GM12878 (cell line): Measurements from ENCODE around the gene AKT1. TPM values are rescaled to one million over a fixed set of nuclear protein-coding genes. Genes with fewer than 3 reads are reported as not detected.

Experiments used
- ATAC-seq: fragments of 200-7000 bp; cut with Tn5 transposase; 3 replicates; pipeline ENCODE4 v1.9.1; 2020; ENCODE audit warnings: mild to moderate bottlenecking, moderate library complexity
- BruUV-seq: library from RNA; stranded (reverse); fragments of 400-500 nt; replicated peaks from 2 replicates; lab custom pipeline; 2021; lab: Mats Ljungman, UMichigan
- CTCF ChIA-PET: fragments of 300-600 bp; sonication (Branson Sonifier 250); formaldehyde crosslinking; extraction: SDS; loops from one replicate; lab custom pipeline; 2021; ENCODE audit warnings: inconsistent platforms; lab: Yijun Ruan, JAX
- POLR2A ChIA-PET: fragments of 350-600 bp; formaldehyde crosslinking; extraction: SDS; loops from one replicate; lab custom pipeline; 2021; ENCODE audit warnings: inconsistent platforms; lab: Charles Lee
- RAD21 ChIA-PET: fragments of 300-600 bp; sonication (Branson Sonifier 250); formaldehyde crosslinking; loops from one replicate; lab custom pipeline; 2023; ENCODE audit warnings: antibody characterized with exemption; ENCODE audit not compliant: unreplicated experiment; lab: Charles Lee
- SMC1A ChIA-PET: fragments of 300-600 bp; sonication (Branson Sonifier 250); formaldehyde crosslinking; loops from one replicate; lab custom pipeline; 2023; ENCODE audit not compliant: unreplicated experiment, uncharacterized antibody; lab: Charles Lee
- DNase-seq: peaks from one replicate; pipeline ENCODE4 v3.0.0-alpha.2; 2011; ENCODE audit warnings: low read depth, low spot score
- FAIRE-seq: peaks from 3 replicates; lab custom pipeline; 2011; peaks lifted over from hg19 to GRCh38; lab: Jason Lieb, UNC
- H2AFZ ChIP-seq: 2 replicates; pipeline ENCODE4 v1.6.0; 2011; ENCODE audit warnings: low read depth, low read length, control low read depth; ENCODE audit not compliant: control insufficient read depth
- H3K27ac ChIP-seq: 2 replicates; pipeline ENCODE4 v1.5.1; 2011; ENCODE audit warnings: control low read depth; ENCODE audit not compliant: control insufficient read depth, insufficient read depth
- H3K27me3 ChIP-seq, 2 experiments: replicated peaks in 1 of 2; 2 replicates each; pipeline versions ENCODE4 v1.6.0 to v1.6.1; 2011; ENCODE audit warnings: low read length in 1 of 2; ENCODE audit not compliant: control insufficient read depth in 2 of 2, insufficient read depth in 2 of 2
- H3K36me3 ChIP-seq, 2 experiments: 2 replicates each; pipeline ENCODE4 v1.5.1; 2011; ENCODE audit warnings: low read length in 1 of 2; ENCODE audit not compliant: control insufficient read depth in 2 of 2, insufficient read depth in 2 of 2
- H3K4me1 ChIP-seq: 2 replicates; pipeline ENCODE4 v1.6.1; 2011; ENCODE audit warnings: mild to moderate bottlenecking, low read length, moderate library complexity, mixed read lengths; ENCODE audit not compliant: control insufficient read depth, insufficient read depth
- H3K4me2 ChIP-seq: 2 replicates; pipeline ENCODE4 v1.6.0; 2011; ENCODE audit warnings: control low read depth; ENCODE audit not compliant: control insufficient read depth, insufficient read depth
- H3K4me3 ChIP-seq: fragments of 200-600 bp; sonication (generic); 2 replicates; pipeline ENCODE4 v1.5.1; 2016
- H3K79me2 ChIP-seq: 2 replicates; pipeline ENCODE4 v1.6.0; 2011; ENCODE audit warnings: low read length; ENCODE audit not compliant: control insufficient read depth, insufficient read depth
- H3K9ac ChIP-seq: 2 replicates; pipeline ENCODE4 v1.8.0; 2011; ENCODE audit warnings: low read length, control low read depth, mixed read lengths; ENCODE audit not compliant: control insufficient read depth, insufficient read depth
- H3K9me3 ChIP-seq: replicated peaks from 3 replicates; pipeline ENCODE4 v1.5.1; 2011; ENCODE audit warnings: mild to moderate bottlenecking, low read length; ENCODE audit not compliant: control insufficient read depth, insufficient read depth
- H4K20me1 ChIP-seq: 2 replicates; pipeline ENCODE4 v1.6.0; 2011; ENCODE audit not compliant: control insufficient read depth, insufficient read depth
- CBX5 ChIP-seq: sonication (generic); IDR thresholded peaks from 2 replicates; pipeline ENCODE4 v1.6.1; 2016; ENCODE audit warnings: low read depth, moderate library complexity, mild to moderate bottlenecking, inconsistent platforms
- CHD4 ChIP-seq: fragments of 200-600 bp; sonication (generic); IDR thresholded peaks from 2 replicates; pipeline ENCODE4 v1.6.1; 2016; ENCODE audit warnings: mild to moderate bottlenecking
- IRF4 ChIP-seq: IDR thresholded peaks from 2 replicates; pipeline ENCODE4 v1.6.1; 2011; ENCODE audit warnings: low read depth, low read length
- NRF1 ChIP-seq: conservative IDR thresholded peaks from 2 replicates; pipeline ENCODE4 v1.6.1; 2011; ENCODE audit warnings: mild to moderate bottlenecking, low read depth, low read length, improper control_type of control experiment
- RUNX3 ChIP-seq: IDR thresholded peaks from 2 replicates; pipeline ENCODE4 v1.6.1; 2012; ENCODE audit warnings: low read length, inconsistent platforms
- SMAD1 ChIP-seq: fragments of 450-650 bp; IDR thresholded peaks from 2 replicates; pipeline ENCODE4 v1.6.1; 2018; ENCODE audit warnings: mild to moderate bottlenecking, low read depth; ENCODE audit not compliant: partially characterized antibody
- WGBS: methylation state at CpG from one replicate; pipeline ENCODE4 v1.1.6; 2016; ENCODE audit warnings: low lambda C conversion rate; ENCODE audit not compliant: insufficient replicate concordance, insufficient coverage; ENCODE audit errors: missing lambda C conversion rate; 5-methylcytosine and 5-hydroxymethylcytosine counted together
- in situ Hi-C: fragments of 300-500 bp; cut with MboI; formaldehyde crosslinking; loops from 9 replicates; pipeline ENCODE4 v1.14.3; 2018; ENCODE audit warnings: mixed read lengths
- intact Hi-C: fragments of 100-400 bp; cut with micrococcal nuclease; formaldehyde crosslinking; loops from one replicate; pipeline ENCODE4 v1.14.2; 2022; ENCODE audit not compliant: unreplicated experiment
- polyA plus RNA-seq, 11 experiments: library from polyadenylated mRNA; depleted of rRNA in 4 of 11; unstranded in 6 of 11; stranded (reverse) in 5 of 11; fragments of >200 nt; fragmentation: Nextera tagmentation in 4 of 11; fragmentation: Illumina TruSeq in 1 of 11; extraction: Ambion mirVana in 4 of 11; extraction: Trizol in 1 of 11; gene quantifications; 1 replicate in 1 of 11; 2 replicates in 10 of 11; pipeline versions ENCODE4 v1.2.1 to v1.2.3, GENCODE V29; 2011 to 2016; ENCODE audit warnings: inconsistent platforms in 2 of 11, missing spikeins in 2 of 11, low read depth in 1 of 11
- total RNA-seq, 4 experiments: library from RNA; depleted of rRNA in 3 of 4; stranded (reverse); fragments of >200 nt in 3 of 4; fragmentation: Illumina TruSeq in 1 of 4; extraction: Trizol in 1 of 4; gene quantifications; 2 replicates each; pipeline versions ENCODE4 v1.2.1 to v1.2.3, GENCODE V29; 2013 to 2021
- TF ChIP-seq, protein P1 (sequence below): fragments of 450-650 bp; conservative IDR thresholded peaks from 2 replicates; pipeline ENCODE4 v1.6.1; 2017; ENCODE audit warnings: mild to moderate bottlenecking, moderate library complexity

The AKT1 gene
- total and polyA plus RNA-seq, 10 of the 15 experiments (the other 5 are each of a cell fraction or from before 2014, with no cell fraction given): 0.63 to 110 (median 58.9) TPM

DNA sequence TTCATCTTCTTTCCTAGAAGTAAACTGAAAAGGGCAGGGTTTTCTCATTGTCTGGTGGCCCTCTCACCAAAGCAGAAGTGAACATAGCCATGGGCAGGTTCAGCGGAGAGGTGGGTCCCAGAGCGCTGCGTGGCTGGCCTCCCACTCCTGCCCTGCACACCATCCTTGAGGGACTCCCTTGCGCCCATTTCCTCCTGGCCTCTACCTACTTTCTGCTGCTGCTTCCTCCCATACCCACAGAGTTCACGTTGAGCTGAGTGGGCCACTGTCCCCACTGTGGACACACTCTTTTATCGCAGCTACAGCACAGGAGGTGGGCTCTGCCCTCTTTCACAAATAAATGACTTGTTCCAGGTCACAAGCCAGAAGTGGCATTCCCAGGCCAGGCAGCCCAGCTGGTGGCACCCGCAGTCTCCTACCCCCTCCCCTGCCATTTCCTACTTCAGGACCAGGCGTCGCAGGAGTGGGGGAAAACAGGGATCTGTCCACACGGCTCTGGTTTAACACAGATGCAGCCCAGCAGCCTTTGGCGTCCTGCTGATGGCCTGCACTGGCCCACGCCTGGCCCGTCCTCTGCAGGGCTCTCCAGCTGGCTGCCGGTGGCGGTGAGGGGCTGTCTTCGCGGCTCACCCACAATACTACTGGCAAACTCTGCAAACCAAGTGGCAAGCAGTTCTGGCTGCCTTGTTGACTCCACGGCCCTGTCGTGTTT is 37.7 kb downstream of the AKT1 start:
- no peak for ATAC-seq
- Histone ChIP-seq H3K27ac (no peak overlapping the region), H3K9me3 (no peaks in the 10 kb centered on the region), H3K4me3 (no peak overlapping the region)
- RAD21 ChIA-PET: no interaction called here
- no peak for TF ChIP-seq RUNX3
- no peak for TF ChIP-seq IRF4
- TF ChIP-seq SMAD1: no peak
- no peak for TF ChIP-seq NRF1
- no peak for TF ChIP-seq CBX5
- TF ChIP-seq CHD4: no peak
- TF ChIP-seq, protein P1, sequence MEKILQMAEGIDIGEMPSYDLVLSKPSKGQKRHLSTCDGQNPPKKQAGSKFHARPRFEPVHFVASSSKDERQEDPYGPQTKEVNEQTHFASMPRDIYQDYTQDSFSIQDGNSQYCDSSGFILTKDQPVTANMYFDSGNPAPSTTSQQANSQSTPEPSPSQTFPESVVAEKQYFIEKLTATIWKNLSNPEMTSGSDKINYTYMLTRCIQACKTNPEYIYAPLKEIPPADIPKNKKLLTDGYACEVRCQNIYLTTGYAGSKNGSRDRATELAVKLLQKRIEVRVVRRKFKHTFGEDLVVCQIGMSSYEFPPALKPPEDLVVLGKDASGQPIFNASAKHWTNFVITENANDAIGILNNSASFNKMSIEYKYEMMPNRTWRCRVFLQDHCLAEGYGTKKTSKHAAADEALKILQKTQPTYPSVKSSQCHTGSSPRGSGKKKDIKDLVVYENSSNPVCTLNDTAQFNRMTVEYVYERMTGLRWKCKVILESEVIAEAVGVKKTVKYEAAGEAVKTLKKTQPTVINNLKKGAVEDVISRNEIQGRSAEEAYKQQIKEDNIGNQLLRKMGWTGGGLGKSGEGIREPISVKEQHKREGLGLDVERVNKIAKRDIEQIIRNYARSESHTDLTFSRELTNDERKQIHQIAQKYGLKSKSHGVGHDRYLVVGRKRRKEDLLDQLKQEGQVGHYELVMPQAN: no peak
- TF ChIP-seq, all 136 proteins: peak for 0
- no TSS peak for BruUV-seq
- ChIA-PET CTCF (interaction anchor here (0.9 kb wide), 1 partner anchor 68 kb away, joined by 3 read pairs; no protein-coding TSS in a partner anchor), POLR2A (no interaction called here), SMC1A (interaction anchor here (1.0 kb wide), 1 partner anchor 112 kb away, joined by 3 read pairs; no protein-coding TSS in a partner anchor)
- DNase-seq: no peak
- no peak for FAIRE-seq
- H2AFZ ChIP-seq: no peak overlapping the region
- WGBS: 93% methylated on average over 19 of the region's 19 CpGs
- no peaks in the 10 kb centered on the region for H3K27me3 ChIP-seq
- H3K36me3 ChIP-seq: peaks cover 2 to 18% of the 10 kb centered on the region in 2 experiments; a peak in 3 of 4 replicates
- H3K79me2 ChIP-seq: peaks cover 31% of the 10 kb centered on the region
- in situ Hi-C loops: no loop called here
- no peak overlapping the region for H3K9ac ChIP-seq
- no peak overlapping the region for H3K4me2 ChIP-seq
- intact Hi-C loops: no loop called here
- H4K20me1 ChIP-seq: no peaks in the 10 kb centered on the region
- H3K4me1 ChIP-seq: peaks cover 17% of the 10 kb centered on the region
